OCI-M2 (cell line): ENCODE data around the gene FTH1.
A peak's percentile ranks its signal among the peaks of the same experiment; 100 is the strongest.
"Not testable (repeated sequence)": the region's sequence is repeated elsewhere in the genome, so short reads cannot be mapped to it uniquely, and the experiment has no call there.

Source experiments
- DNase-seq: peaks from one replicate; lab custom pipeline; 2025; ENCODE audit not compliant: unreplicated experiment; lab: John Stamatoyannopoulos, UW

Gene FTH1

DNA sequence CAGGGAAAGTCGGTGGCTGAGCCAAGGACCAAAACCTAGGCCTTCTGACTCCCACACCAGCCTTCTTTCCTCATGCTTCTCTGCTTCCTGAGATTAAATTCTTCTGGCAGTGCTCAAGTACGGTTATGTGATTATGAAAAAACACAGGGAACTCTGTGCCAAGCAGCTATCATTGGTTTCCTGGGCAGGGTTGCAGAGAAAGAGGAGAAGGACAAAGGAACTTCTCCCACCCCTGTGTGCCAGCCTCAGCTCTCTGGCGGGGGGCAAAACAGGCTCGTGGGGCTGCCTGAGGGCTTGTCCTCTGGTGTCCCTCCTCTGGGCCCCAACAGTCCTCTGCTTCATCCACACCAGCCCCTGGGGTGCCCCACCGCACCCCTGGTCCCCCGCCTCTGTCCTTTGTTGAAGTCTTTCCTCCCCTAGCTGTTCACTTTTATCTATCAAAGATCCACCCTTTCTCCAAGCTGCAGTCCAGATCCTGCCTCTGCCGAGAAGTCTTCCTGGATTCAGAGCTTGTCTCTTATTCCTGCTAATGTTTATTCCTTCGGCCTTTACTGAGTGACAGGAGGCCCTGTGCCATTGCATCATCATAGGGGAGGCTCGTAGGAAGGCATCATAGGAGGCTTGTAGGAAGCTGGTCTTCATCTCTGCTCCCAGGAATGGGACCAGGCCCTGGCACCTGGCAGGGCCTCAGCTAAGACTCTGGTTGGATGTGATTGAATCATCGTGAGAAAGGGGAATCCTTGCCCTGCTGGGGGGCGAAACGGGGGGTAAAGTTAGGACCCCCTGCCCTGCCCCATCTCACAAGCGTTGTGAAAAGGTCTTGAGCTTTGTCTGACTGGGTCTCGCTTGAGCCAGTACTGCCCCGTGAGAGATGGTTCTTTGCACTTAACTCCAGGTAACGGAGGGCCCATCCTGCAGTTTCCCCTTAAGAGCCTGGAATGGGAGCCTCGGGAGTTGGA lies 11.5 kb upstream of the FTH1 start:
- DNase-seq = no peak

DNA sequence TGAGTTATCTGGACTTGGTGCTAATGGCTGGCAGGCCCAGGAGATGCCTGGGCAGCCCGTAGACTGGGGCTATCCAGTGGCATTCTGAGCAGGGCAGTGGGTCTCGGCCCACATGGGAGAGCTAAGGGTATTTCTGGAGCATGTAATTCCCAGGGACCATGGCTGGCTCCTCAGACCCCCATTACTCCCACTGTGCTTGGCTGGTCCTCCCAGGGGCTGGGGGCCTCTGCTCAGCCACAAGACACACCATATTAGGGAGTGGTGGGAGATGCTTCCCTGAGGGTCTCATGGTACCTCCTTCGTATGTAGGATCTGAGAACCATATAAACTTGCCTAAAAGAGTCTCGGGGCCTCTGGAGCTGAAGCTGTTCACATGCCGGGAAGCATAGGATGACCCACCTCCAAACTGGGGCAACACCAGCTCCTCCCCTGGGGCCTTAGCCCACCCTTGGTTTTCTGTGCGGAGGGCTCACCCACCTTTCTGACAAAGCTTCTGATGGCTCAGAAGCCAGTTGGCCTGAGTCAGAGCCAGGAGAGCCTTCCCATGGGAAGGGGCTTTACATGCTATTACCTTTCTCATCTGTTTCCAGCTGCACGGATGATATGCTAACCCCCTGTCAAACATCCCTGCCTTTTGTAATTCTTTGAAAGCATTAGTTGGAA lies 9.5 kb upstream of the FTH1 start:
- no peak for DNase-seq

DNA sequence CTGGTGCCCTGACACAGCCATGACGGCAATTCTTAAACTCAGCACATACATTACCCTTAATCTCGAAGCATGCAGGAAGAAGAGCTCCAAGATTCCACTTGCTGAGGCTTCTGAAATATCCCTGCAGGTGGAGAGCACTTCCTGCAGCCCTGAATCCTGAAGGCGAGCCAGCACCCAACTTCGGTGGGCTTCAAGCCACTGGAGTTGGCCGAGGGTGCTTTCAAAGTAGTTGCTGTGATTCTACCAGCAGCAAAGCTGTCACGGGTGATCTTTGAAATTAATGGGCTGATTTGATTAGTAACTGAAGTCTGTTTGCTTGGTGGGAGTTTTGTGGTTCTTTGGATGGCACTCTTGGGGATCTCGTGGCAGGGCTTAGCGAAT lies 9.0 kb upstream of the FTH1 start:
- DNase-seq = no peak

DNA sequence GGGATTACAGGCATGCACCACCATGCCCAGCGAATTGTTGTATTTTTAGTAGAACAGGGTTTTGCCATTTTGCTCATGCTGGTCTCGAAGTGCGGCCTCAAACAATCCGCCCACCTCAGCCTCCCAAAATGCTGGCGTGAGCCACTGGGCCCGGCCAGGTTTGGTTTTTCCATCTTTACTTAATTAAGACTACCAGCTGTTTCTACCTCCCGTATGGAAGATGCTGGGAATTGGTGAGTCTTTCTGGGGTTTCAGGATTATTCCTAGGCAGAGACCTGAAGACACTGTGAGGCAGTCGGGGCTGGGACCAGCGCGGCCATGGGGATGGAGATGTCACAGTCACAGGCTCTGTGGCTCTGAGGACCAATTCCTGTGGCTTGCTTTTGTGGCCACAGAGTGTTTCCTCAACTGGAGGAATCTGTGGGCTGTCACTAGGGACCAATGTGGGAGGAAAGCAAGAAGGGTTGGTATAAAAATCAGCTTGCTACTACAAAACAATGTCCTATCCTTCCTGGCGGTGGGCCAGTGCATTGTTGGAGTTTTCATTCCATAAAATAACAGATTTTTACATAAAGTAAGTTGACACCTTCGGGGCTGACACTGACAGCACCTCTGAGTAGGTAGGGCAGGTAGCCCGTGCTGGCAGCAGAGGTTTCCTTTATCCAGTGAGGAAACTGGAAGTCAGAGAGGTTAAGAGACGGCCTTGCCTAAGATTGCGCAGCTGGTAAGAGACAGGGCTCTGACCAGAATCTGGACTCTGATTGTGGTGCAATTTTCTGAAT lies 8.4 kb upstream of the FTH1 start:
- no peak for DNase-seq

DNA sequence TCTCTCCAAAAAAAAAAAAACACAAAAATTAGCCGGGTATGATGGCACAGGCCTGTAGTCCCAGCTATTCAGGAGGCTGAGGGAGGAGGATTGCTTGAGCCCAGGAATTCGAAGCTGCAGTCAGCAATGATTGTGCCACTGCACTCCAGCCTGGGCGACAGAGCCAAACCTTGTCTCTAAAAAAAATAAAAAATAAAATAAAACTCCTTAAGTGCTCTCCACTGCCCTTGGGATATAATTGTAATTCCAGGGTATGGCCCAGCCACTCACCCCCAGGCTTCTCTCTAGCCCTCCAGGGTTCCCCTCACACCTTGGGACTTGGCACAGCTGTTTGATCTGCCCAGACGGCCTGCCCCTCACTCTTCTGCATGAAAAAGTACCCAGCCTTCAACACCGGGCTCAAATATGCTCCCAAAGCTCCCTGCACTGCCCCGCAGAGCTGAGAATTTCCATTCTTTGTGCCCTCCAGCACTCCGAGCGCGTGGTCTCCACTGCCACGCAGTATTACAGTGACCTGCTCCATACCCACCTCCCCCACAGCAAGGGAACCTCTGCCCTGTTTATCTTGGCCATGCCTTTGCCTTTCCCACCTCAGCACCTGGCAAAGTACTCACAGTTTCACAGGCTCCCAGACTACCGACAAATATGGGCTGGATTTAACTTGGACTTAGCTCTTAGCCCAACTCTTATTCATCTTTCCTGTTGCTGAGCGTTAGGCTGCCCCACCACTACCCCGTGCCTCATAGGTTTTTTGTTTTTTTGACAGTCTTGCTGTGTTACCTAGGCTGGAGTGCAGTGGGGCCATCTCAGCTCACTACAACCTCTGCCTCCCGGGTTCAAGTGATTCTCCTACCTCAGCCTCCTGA lies 7.6 kb upstream of the FTH1 start:
- no peak for DNase-seq

DNA sequence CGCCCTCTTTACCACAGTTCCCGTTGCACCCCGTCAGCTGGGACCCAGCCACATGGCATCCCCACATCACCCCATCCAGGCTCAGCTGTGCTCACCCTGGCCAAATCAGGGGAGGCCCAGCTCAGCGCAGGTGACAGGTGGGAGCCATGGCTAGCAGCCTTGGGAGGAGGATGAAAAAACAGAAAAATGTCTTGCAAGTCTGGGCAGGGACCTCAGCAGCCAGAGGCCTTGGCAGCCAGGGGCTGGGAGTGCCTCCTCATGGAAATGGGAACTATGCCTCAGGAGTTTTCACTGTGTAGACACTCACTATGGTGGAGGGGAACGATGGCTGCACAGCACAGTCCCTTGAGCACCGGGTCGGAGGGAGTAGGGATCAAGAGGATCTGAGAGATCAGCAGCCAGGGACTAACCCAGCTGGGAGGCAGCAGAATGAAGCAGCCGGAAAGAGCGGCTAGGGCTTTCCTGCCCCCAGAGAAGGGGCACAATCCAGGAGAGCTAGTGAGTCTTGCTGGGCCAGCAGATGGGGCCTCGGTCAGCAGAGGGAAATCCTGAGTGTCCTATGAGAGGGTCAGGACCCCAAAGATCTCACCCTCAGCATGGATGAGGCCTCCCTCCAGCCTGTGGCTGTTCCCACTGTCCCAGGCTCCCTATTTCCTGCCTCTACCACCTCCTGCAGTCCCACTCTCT lies 6.2 kb upstream of the FTH1 start:
- no peak for DNase-seq

DNA sequence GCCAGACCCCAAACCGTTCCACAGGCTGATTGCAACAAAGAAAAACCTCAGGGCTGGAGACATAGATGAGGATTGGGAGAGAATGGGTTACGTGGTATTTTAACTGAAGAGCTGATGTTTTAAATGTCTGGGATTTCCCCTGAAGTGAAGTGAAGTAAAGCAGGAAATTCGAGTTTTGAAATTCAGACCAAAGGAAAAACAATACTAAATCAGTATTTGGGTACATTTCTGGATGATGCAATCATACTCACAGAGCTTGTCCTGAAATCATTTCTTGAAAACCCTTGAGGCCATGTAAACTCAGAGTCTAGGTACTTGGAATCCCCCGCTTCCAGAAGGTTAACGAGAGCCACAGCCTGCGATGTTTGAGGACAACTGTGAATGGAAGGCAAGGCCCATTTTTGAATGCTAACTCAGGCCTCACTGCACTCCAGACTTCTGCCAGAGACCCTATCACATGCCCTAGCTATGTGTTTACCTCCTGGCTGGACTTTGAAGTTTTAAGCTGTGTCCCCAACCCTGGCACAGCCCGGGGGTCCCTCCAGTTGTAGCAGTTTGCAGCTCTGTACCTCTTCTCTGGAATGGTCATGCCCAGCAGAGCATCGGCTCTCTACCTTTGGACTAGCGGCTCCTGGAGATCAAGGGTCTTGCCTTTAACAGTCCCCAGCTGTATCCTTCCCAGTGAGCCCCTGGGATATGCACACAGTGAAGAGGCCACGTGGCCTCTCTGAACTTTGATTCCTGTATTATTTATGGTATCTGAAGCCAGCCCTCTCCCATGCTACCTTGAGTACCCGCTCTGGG lies 5.4 kb upstream of the FTH1 start:
- no peak for DNase-seq

DNA sequence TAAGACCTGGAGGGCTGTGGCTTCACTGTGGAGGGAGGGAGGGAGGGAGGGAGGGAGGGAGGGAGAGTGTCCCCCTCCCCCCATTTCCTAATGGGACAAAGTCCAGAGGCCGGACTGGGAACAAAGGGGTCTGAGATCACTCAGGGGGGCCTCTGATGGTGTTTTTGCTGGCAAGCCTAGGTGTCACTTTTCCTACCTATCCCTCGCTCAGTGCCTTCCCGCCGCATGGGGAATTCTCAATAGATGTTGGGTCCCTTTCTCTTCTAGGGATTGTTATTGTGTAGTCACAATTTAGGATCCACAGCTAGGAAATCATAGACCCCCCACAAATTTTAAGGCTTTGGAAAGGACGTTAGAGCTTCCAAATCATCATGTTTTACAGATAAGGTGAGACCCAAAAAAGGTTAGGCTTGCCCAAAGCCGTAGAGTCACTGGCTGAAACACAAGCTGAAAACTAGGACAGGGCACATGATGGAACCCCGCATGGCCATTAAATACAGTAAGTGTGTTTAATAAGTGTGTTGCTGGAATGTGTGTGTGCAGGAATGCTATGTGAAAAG lies 4.8 kb upstream of the FTH1 start:
- DNase-seq = no peak

DNA sequence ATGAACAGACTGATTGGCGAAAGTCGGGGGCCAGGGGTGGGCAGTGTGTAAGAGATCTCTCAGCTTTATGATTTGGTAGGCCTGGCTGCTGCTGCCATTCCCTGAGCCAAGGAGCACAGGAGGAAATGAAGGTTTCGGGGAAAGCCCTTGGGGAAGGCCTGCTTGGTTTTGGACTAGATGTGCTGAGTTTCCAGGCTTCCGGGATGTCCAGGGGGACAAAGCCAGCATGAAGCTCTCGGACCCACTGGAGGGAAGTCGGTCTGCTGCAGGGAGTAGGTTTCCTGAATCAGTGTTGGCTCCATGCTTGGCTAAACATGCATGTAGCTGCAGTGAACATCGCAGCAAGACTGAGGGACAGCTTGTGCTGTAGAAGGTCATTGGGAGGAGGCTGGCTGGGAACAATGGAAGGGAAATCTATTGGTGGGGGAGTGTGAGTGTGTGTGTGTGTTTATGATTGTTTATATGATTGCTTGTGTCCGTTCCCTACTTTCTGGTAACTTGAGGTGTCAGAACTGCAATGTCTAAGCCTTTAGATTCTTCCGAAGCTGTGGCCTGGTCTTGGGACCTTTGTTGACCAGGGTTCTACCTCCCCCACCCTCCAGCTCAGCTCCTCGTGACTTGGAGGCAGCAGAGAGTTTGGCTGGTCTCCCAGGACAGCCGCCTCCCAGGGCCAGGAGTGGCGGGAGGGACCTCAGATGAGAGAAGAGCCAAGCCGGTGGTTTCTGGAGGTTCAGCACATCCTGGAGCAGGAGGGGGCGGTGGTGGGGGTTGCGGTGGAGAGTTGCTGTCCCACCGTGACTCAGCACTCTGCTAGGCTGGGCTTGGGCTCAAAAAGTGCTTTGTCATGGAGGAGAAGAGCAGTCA lies 4.0 kb upstream of the FTH1 start:
- DNase-seq = peak; percentile 71

DNA sequence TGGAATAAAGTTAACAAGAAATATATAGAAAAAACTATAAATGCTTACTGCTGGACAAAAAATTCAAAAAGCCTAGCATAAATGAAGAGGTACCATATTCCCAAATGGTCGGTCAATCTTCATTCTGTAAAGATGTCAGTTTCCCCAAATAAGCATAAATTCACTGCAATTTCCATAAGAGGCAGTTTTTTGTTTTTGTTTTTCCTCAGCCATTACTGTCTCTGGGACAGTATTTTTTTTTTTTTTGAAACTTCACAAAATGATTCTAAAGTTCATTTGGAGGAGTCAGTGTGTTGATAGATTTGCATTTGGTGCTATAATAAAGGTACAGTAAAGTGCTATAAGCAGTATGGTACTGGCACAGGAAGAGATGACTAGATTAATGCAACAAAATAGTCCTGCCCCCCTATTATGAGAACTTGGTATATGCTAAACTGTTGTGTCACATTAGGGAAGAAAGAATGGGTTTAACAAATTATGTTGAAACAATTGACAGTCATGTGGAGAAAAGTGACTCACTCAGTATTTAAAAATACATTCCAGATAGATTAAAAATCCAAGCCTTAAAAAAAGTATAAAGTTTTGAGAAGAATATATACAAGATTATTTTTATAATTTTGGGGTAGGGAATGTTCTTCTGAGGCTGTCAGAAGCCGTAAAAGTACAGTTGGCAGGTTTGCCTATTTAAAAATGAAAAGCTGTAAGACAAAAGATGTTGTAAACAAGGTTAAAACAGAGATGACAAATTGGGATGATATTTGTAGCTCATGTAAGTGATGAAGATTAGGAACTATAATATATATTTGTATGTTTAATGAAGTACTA lies 2.6 kb upstream of the FTH1 start:
- DNase-seq = no peak

DNA sequence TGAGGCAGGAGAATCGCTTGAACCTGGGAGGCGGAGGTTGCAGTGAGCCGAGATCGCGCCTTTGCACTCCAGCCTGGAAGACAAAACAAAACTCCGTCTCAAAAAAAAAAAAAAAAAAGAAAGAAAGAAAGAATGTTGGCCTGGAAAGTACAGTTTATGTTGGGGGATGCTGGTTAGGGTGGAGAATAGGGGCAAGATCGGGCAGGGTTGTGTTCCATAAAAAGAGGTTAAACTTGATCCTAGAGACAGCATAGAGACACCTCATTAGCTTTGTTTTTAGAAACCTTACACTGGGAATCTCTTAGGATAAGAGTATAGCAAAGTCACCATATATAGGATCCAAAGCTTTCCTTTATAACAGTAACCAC lies 1.9 kb upstream of the FTH1 start:
- DNase-seq = no peak

DNA sequence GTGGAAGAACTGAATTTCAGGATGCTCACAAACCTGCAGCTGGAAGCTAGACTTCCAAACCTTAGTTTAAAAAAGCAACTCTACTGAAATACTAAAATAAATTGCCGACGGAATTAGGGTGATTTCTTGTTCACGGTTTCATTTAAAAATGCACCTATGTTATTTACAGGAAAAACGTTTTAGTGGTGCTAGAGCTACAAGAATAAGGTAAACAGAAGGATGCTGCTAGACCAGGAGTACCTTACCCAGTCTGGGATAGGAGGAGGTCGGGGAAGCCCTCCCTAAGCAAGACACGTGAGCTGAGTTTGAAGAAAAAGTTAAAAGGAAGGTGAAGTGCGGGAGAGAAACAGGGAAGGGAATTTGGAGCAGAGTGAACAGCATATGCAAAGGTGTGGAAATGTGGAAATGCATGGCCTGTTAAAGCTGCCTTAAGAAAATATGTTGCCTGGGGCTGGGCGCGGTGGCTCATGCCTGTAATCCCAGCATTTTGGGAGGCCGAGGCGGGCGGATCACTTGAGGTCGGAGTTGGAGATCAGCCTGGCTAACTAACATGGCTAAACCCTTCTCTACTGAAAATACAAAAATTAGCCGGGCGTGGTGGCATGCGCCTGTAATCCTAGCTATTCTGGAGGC lies 1.4 kb upstream of the FTH1 start:
- DNase-seq = no peak

DNA sequence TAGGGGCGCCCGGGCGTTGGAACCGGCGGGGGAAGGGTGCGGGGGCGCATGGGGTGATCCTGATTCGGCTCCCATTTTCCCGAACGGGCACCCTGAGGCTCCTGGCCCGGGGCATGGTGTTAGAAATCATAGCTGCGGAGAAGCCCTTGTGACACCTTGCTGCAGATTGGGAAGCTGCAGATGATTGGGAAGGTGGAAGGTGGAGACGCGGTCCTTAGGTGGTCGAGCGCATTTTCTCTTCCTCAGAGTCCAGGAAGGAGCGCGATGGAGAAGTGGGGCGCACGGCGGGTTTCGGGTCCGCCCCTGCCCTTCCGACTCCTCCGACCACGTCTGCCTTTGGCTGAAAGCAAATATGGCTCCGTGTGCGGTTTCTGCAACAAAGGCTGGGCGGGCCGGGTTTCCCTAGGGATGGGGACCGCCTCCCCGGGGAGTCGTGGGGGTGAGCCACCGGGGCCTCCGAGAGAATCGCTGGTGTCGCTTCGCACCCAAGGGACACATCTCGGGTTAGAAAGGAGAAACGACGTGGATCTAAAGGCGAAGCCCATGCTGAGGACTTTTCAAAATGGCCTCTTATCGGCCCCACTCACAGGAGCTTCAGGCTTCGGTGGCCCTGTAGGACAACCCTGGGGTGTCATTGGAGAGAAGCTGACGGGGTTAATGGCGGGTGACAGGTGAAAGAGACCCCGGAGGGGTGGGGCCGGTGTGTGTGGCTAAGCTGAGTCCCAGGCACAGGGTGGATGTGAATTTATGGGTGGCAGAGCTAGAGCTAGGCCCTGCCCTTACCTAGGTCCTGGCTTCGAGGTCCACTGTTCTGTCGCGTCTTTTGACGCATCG lies 707 bp upstream of the FTH1 start:
- no peak for DNase-seq

DNA sequence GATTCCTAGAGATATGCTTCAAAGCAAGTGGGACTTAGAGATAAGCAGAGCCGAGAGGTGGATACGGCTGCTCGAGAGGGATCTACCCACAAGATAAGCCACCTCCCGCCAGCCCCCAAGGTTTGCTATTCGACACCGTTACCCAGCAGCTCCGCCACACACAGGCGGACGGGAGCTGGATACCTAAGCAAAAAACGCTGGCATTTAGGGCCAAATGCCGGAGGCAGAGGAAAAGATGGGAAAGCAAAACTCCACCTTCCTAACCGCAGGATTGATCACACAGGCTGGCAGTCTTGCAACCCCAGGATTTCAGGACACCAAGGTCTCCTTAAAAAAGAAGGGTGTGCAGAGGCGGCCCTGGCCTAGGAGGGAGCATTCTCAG lies 709 bp downstream of the FTH1 start:
- no peak for DNase-seq

DNA sequence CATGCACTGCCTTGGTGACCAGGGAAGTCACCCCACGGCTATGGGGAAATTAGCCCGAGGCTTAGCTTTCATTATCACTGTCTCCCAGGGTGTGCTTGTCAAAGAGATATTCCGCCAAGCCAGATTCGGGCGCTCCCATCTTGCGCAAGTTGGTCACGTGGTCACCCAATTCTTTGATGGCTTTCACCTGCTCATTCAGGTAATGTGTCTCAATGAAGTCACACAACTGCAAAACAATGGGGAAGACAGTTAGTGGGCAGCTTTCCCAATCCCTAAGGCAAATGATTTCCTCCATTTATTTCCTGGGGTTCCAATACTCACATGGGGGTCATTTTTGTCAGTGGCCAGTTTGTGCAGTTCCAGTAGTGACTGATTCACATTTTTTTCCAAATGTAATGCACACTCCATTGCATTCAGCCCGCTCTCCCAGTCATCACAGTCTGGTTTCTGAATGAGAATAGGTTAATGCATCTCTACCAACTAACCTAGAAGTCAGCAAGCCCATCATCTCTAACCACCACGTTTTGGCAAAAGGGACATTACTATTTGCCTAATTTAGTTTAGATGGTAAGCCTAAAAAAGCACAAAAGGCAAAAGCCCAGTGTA lies 2.7 kb downstream of the FTH1 start:
- DNase-seq = not testable (repeated sequence)
